Astrocyte of the cerebellum (primary cell): ENCODE data around the gene AGMO.

Source experiments
- DNase-seq: peaks from one replicate; pipeline ENCODE4 v3.0.0-alpha.2; 2011; ENCODE audit warnings: low read depth
- H3K4me3 ChIP-seq: 2 replicates; pipeline ENCODE4 v1.5.1; 2011; ENCODE audit warnings: mild to moderate bottlenecking, low read depth, low read length, moderate library complexity
- in situ Hi-C: cut with HindIII; loops from 2 replicates; pipeline ENCODE4 v1.10.0; 2017; ENCODE audit warnings: low sequenced_read_pairs
- TF ChIP-seq, protein P1 (sequence below): IDR thresholded peaks from 2 replicates; pipeline ENCODE4 v1.5.1; 2012; ENCODE audit warnings: low read length, low read depth, moderate library complexity, mild to moderate bottlenecking; ENCODE audit errors: missing control alignments

AGMO gene

DNA sequence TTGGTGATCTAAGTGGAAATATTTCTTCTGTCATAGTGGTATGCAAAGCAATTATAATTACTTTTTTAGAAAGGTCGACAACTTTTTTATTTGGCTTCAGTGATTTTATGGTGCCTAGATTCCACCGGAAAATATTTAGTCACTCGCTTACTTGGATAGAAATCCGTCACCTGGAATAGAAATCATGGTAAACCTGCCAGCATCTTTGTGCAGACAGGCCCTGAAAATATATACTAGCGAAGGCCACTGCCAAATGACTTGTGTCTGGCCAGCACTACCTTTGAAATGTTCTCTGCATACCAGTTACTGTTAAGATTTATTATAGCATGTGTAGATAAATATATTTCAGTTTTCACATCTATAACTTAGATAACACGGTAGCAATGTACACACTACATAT is 226.4 kb downstream of the AGMO start:
- no peak overlapping the region for H3K4me3 ChIP-seq
- in situ Hi-C loops, result loop anchor here (25.0 kb wide), 1 partner anchor 377 kb away; no protein-coding TSS in a partner anchor
- DNase-seq, result no peak
- TF ChIP-seq, protein P1, sequence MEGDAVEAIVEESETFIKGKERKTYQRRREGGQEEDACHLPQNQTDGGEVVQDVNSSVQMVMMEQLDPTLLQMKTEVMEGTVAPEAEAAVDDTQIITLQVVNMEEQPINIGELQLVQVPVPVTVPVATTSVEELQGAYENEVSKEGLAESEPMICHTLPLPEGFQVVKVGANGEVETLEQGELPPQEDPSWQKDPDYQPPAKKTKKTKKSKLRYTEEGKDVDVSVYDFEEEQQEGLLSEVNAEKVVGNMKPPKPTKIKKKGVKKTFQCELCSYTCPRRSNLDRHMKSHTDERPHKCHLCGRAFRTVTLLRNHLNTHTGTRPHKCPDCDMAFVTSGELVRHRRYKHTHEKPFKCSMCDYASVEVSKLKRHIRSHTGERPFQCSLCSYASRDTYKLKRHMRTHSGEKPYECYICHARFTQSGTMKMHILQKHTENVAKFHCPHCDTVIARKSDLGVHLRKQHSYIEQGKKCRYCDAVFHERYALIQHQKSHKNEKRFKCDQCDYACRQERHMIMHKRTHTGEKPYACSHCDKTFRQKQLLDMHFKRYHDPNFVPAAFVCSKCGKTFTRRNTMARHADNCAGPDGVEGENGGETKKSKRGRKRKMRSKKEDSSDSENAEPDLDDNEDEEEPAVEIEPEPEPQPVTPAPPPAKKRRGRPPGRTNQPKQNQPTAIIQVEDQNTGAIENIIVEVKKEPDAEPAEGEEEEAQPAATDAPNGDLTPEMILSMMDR, result no peak

DNA sequence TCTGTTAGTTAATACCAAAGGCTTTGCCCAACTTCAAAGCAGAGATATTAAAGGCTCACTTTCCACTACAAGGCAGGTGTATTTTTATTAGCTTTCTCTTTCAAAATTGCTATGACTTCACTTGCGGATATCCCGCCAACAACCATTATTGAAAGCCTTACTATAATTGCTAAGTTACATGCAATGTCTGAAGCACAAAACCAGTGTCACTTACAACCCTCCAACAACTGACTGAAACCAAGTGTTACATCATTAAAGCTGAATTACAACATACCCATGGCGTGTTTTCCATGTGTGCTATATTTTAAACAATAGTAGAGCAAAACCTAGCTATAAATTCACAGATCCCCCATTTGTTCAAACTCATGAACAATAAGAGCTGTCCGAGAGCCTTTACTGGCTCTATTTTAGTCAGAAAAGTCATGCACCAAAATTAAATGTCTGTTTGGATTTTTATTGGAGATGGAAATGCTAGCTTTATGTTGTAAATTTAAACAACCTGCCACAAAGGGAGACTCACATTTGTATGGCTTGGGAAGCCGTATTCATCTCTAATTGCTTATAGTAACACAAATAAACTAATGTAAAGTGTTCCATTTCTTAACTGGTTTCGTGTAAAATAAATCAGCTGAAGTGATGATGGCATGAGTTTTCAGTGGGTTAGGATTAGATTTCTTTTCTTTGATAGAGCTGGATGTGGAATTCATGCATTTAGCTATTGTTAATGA is 227.1 kb downstream of the AGMO start:
- in situ Hi-C loops, result loop anchor here (25.0 kb wide), 1 partner anchor 378 kb away; no protein-coding TSS in a partner anchor
- no peak overlapping the region for H3K4me3 ChIP-seq
- TF ChIP-seq, protein P1, result no peak
- DNase-seq, result no peak

DNA sequence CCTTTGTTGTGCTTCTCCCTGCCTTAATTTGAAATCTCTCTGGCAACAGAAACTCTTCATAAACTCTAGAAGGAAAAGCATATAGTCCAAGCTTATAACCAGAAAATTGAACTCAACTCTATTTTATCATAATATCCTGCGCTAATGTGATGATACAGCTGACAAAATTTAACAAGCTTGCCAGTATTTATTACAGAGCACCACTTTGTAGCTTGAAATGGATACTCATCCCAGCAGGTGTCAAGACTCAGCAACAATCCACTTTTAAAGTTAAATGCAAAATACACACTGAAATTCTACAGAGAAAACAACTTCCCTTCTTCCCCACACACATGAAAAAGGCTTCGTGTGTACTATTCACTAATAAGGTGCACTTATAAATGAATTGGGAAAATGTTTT is 228.9 kb downstream of the AGMO start:
- in situ Hi-C loops, result loop anchor here (25.0 kb wide), 1 partner anchor 379 kb away; no protein-coding TSS in a partner anchor
- TF ChIP-seq, protein P1, result no peak
- no peak overlapping the region for H3K4me3 ChIP-seq
- no peak for DNase-seq

DNA sequence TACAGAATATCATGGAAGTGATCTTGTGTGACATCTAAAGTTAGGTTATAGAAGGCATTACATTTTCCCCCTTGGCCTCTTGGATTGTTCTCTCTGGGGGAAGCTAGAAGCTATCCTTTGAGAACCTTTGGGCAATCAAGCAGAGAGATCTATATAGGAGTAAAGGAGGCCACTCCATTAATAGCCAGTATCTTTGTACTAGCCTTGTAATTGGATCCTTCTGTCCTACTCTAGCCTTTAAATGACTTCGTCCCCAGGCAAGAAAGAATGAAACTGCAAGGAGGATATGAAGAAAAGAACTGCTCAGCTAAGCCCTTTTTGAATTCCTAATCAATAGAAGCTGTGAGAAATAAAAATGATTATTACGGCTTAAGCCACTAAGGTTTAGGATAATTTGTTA is 230.9 kb downstream of the AGMO start:
- TF ChIP-seq, protein P1, result no peak
- no peak overlapping the region for H3K4me3 ChIP-seq
- in situ Hi-C loops, result loop anchor here (25.0 kb wide), 1 partner anchor 381 kb away; no protein-coding TSS in a partner anchor
- no peak for DNase-seq

DNA sequence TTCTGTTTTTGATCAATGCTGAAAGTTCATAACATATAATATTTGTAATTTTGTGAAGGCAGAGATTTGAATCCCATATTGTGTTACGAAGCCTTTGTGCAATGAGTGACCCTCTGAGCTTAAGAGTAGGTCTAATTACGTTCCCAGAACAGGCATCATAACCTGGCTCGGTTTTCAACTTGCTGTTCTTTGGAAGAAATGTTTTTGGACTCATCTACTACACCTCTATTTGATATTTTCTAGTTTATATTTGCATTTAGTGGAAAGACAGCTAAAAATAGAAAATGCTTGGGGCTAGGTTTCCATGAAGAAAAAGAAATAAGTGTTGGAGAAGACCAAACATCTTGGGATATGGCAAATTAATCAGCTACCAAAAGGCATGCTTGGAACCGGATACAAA is 234.8 kb downstream of the AGMO start:
- in situ Hi-C loops, result loop anchor here (25.0 kb wide), 1 partner anchor 385 kb away; no protein-coding TSS in a partner anchor
- TF ChIP-seq, protein P1, result no peak
- no peak for DNase-seq
- H3K4me3 ChIP-seq, result no peak overlapping the region

DNA sequence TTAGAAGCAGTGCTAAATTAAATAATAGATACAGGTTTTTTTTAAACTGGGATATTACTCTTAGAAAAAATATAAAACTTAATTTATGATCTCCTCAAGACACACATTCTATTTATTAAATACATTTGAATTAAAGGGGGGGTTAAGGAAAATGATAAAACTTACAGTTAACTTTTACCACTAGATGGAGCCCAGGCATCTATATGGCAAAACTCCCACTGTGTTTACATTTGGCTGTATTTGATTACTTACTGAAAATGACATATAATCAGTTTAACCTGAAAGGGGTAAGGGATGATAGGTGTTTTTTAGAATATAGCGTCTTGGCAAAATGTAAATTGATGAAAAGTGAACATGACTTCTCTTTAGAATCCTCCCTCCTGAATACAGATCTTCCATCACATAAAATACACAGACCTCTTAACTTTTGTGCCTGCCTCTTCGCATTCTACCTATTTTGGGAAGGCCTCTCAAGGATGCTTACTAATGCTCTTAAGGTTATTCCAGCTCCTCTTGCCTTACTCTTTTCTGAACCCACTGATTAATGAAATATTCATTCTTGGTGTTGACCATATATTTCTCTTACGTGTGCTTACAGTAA is 235.7 kb downstream of the AGMO start:
- TF ChIP-seq, protein P1, result peak; percentile 55
- no peak overlapping the region for H3K4me3 ChIP-seq
- in situ Hi-C loops, result loop anchor here (25.0 kb wide), 1 partner anchor 386 kb away; no protein-coding TSS in a partner anchor
- peak; percentile 18 for DNase-seq
